Activated T-helper 1 cell treated with anti-CD3 and anti-CD28 coated beads, Interleukin-12 subunit alpha, Interleukin-12 subunit beta, Interleukin-2, Interleukin-4 antibody, amounts not matched to agents 30 ng/mL and 10 ng/mL and 1 ng/mL, durations not matched to agents 14 hours and 24 hours and 36 hours (primary cell): ENCODE results near the gene PRDM8. TPM values are rescaled to one million over a fixed set of nuclear protein-coding genes. Genes with fewer than 3 reads are reported as not detected.

ENCODE experiments used
- DNase-seq: peaks from one replicate; pipeline ENCODE4 v3.0.0; 2021; ENCODE audit warnings: low spot score
- H3K27ac Mint-ChIP-seq: one replicate; pipeline ENCODE4 v1.8.0; 2021; ENCODE audit warnings: mild to moderate bottlenecking, mixed read lengths
- H3K27me3 Mint-ChIP-seq: one replicate; pipeline ENCODE4 v1.8.0; 2022; ENCODE audit warnings: mild to moderate bottlenecking, moderate library complexity, mixed read lengths; ENCODE audit not compliant: insufficient read depth
- H3K36me3 Mint-ChIP-seq: one replicate; pipeline ENCODE4 v1.8.0; 2021; ENCODE audit warnings: low read depth, mixed read lengths
- H3K4me1 Mint-ChIP-seq: one replicate; pipeline ENCODE4 v1.8.0; 2021; ENCODE audit warnings: low read depth, mixed read lengths
- H3K4me3 Mint-ChIP-seq: one replicate; pipeline ENCODE4 v1.8.0; 2021; ENCODE audit warnings: mild to moderate bottlenecking, moderate library complexity, mixed read lengths
- H3K9me3 Mint-ChIP-seq: one replicate; pipeline ENCODE4 v1.8.0; 2021; ENCODE audit warnings: mixed read lengths
- intact Hi-C: fragments of 100-400 bp; cut with micrococcal nuclease; formaldehyde crosslinking; loops from one replicate; pipeline ENCODE4 v1.15.1; 2024
- total RNA-seq: library from RNA; stranded (reverse); gene quantifications from 2 replicates; pipeline ENCODE4 v1.2.3, GENCODE V29; 2022

PRDM8 gene
- total RNA-seq, 1 donor from 2014 or later, result 8.4 TPM

GRCh38 chr4:80207664-80208063 lies 10.4 kb downstream of the PRDM8 start:
- Mint-ChIP-seq H3K27ac (peak overlapping the region; percentile 5), H3K4me1 (peaks cover 16% of the 10 kb centered on the region), H3K9me3 (no peaks in the 10 kb centered on the region), H3K27me3 (peaks cover 21% of the 10 kb centered on the region), H3K4me3 (no peak overlapping the region), H3K36me3 (peaks cover 7% of the 10 kb centered on the region)
- intact Hi-C loops, result no loop called here
- DNase-seq, result no peak

GRCh38 chr4:80208610-80209339 lies 11.5 kb downstream of the PRDM8 start:
- H3K4me1 Mint-ChIP-seq, result peaks cover 16% of the 10 kb centered on the region
- peaks cover 4% of the 10 kb centered on the region for H3K36me3 Mint-ChIP-seq

GRCh38 chr4:80209340-80209701 lies 12.0 kb downstream of the PRDM8 start:
- H3K9me3 Mint-ChIP-seq, result no peaks in the 10 kb centered on the region
- H3K4me1 Mint-ChIP-seq, result peaks cover 16% of the 10 kb centered on the region
- peaks cover 21% of the 10 kb centered on the region for H3K27me3 Mint-ChIP-seq
- peaks cover 4% of the 10 kb centered on the region for H3K36me3 Mint-ChIP-seq
- no peak overlapping the region for H3K4me3 Mint-ChIP-seq
- intact Hi-C loops, result no loop called here
- DNase-seq, result no peak
- H3K27ac Mint-ChIP-seq, result no peak overlapping the region

More at GRCh38 chr4:80208610-80209339, 11.5 kb downstream of the PRDM8 start:
- Mint-ChIP-seq H3K27ac (no peak overlapping the region), H3K9me3 (no peaks in the 10 kb centered on the region), H3K4me3 (no peak overlapping the region), H3K27me3 (peaks cover 21% of the 10 kb centered on the region)
- intact Hi-C loops, result no loop called here
- DNase-seq, result no peak

GRCh38 chr4:80210549-80210948 lies 13.2 kb downstream of the PRDM8 start:
- no peak overlapping the region for H3K4me3 Mint-ChIP-seq
- H3K36me3 Mint-ChIP-seq, result peaks cover 4% of the 10 kb centered on the region
- intact Hi-C loops, result loop anchor here (10.0 kb wide), 1 partner anchor 1166 kb away; no protein-coding TSS in a partner anchor
- DNase-seq, result no peak
- peaks cover 22% of the 10 kb centered on the region for H3K27me3 Mint-ChIP-seq
- no peaks in the 10 kb centered on the region for H3K9me3 Mint-ChIP-seq
- no peak overlapping the region for H3K27ac Mint-ChIP-seq
- H3K4me1 Mint-ChIP-seq, result peaks cover 21% of the 10 kb centered on the region

- no peaks in the 10 kb centered on the region for H3K36me3 Mint-ChIP-seq
- intact Hi-C loops, result loop anchor here (10.0 kb wide), 1 partner anchor 1168 kb away; no protein-coding TSS in a partner anchor
- peaks cover 7% of the 10 kb centered on the region for H3K4me1 Mint-ChIP-seq
- H3K4me3 Mint-ChIP-seq, result no peak overlapping the region
- H3K9me3 Mint-ChIP-seq, result no peaks in the 10 kb centered on the region
- DNase-seq, result no peak
- no peak overlapping the region for H3K27ac Mint-ChIP-seq
- peaks cover 35% of the 10 kb centered on the region for H3K27me3 Mint-ChIP-seq
These were observed 16.0 kb downstream of the PRDM8 start for GRCh38 chr4:80213117-80213815.

- intact Hi-C loops, result loop anchor here (1.0 to 10.0 kb wide), 6 partner anchors 14 to 1263 kb away; no protein-coding TSS in a partner anchor
- no peaks in the 10 kb centered on the region for H3K9me3 Mint-ChIP-seq
These were observed 18.2 kb downstream of the PRDM8 start for GRCh38 chr4:80215449-80216052.

GRCh38 chr4:80216100-80216761 lies 18.9 kb downstream of the PRDM8 start:
- no peak overlapping the region for H3K4me3 Mint-ChIP-seq
- no peaks in the 10 kb centered on the region for H3K36me3 Mint-ChIP-seq
- peaks cover 43% of the 10 kb centered on the region for H3K27me3 Mint-ChIP-seq
- DNase-seq, result no peak
- H3K27ac Mint-ChIP-seq, result no peak overlapping the region
- H3K4me1 Mint-ChIP-seq, result peaks cover 5% of the 10 kb centered on the region
- intact Hi-C loops, result loop anchor here (10.0 kb wide), 1 partner anchor 1171 kb away; no protein-coding TSS in a partner anchor
- H3K9me3 Mint-ChIP-seq, result no peaks in the 10 kb centered on the region

More at GRCh38 chr4:80215449-80216052, 18.2 kb downstream of the PRDM8 start:
- Mint-ChIP-seq H3K4me3 (no peak overlapping the region), H3K27ac (no peak overlapping the region), H3K4me1 (peaks cover 5% of the 10 kb centered on the region), H3K27me3 (peaks cover 45% of the 10 kb centered on the region), H3K36me3 (no peaks in the 10 kb centered on the region)
- no peak for DNase-seq

- H3K27me3 Mint-ChIP-seq, result peaks cover 46% of the 10 kb centered on the region
- H3K4me1 Mint-ChIP-seq, result peaks cover 5% of the 10 kb centered on the region
- H3K36me3 Mint-ChIP-seq, result no peaks in the 10 kb centered on the region
- intact Hi-C loops, result loop anchor here (10.0 kb wide), 1 partner anchor 1175 kb away; no protein-coding TSS in a partner anchor
- H3K9me3 Mint-ChIP-seq, result no peaks in the 10 kb centered on the region
- no peak for DNase-seq
- H3K27ac Mint-ChIP-seq, result no peak overlapping the region
- no peak overlapping the region for H3K4me3 Mint-ChIP-seq
These were observed 22.2 kb downstream of the PRDM8 start for GRCh38 chr4:80219301-80220025.

GRCh38 chr4:80220711-80221110 lies 23.4 kb downstream of the PRDM8 start:
- no peak overlapping the region for H3K4me3 Mint-ChIP-seq
- no peaks in the 10 kb centered on the region for H3K4me1 Mint-ChIP-seq
- no peaks in the 10 kb centered on the region for H3K9me3 Mint-ChIP-seq
- H3K27ac Mint-ChIP-seq, result no peak overlapping the region
- intact Hi-C loops, result no loop called here
- peaks cover 51% of the 10 kb centered on the region for H3K27me3 Mint-ChIP-seq
- no peak for DNase-seq
- no peaks in the 10 kb centered on the region for H3K36me3 Mint-ChIP-seq

GRCh38 chr4:80221161-80221560 lies 23.9 kb downstream of the PRDM8 start:
- no peak overlapping the region for H3K4me3 Mint-ChIP-seq
- H3K4me1 Mint-ChIP-seq, result no peaks in the 10 kb centered on the region
- no peak for DNase-seq
- no peaks in the 10 kb centered on the region for H3K36me3 Mint-ChIP-seq
- intact Hi-C loops, result no loop called here
- H3K27me3 Mint-ChIP-seq, result peaks cover 51% of the 10 kb centered on the region
- H3K9me3 Mint-ChIP-seq, result no peaks in the 10 kb centered on the region
- no peak overlapping the region for H3K27ac Mint-ChIP-seq

- intact Hi-C loops, result no loop called here
- no peaks in the 10 kb centered on the region for H3K9me3 Mint-ChIP-seq
- peaks cover 33% of the 10 kb centered on the region for H3K27me3 Mint-ChIP-seq
These were observed 28.3 kb downstream of the PRDM8 start for GRCh38 chr4:80225595-80225994.

GRCh38 chr4:80226094-80226493 lies 28.8 kb downstream of the PRDM8 start:
- Mint-ChIP-seq H3K4me3 (no peak overlapping the region), H3K27ac (no peak overlapping the region), H3K36me3 (no peaks in the 10 kb centered on the region), H3K4me1 (no peaks in the 10 kb centered on the region), H3K9me3 (no peaks in the 10 kb centered on the region), H3K27me3 (peaks cover 31% of the 10 kb centered on the region)
- no peak for DNase-seq
- intact Hi-C loops, result no loop called here

More at GRCh38 chr4:80225595-80225994, 28.3 kb downstream of the PRDM8 start:
- no peak for DNase-seq
- Mint-ChIP-seq H3K4me1 (no peaks in the 10 kb centered on the region), H3K4me3 (no peak overlapping the region), H3K36me3 (no peaks in the 10 kb centered on the region), H3K27ac (no peak overlapping the region)
